Occipital lobe (tissue), 2 donors: Measurements from ENCODE around the gene YIPF4. TPM values are rescaled to one million over a fixed set of nuclear protein-coding genes. Genes with fewer than 3 reads are reported as not detected.
"Not testable (repeated sequence)": the region's sequence is repeated elsewhere in the genome, so short reads cannot be mapped to it uniquely, and the experiment has no call there.

Source experiments
- DNase-seq: peaks from one replicate; lab custom pipeline; 2025; lab: John Stamatoyannopoulos, UW
- total RNA-seq: library from RNA; depleted of rRNA; stranded (reverse); fragments of >200 nt; gene quantifications from one replicate; pipeline ENCODE4 v1.2.3, GENCODE V29; 2014

The YIPF4 gene
- total RNA-seq, 1 donor from 2014 or later, result 46.8 TPM

DNA sequence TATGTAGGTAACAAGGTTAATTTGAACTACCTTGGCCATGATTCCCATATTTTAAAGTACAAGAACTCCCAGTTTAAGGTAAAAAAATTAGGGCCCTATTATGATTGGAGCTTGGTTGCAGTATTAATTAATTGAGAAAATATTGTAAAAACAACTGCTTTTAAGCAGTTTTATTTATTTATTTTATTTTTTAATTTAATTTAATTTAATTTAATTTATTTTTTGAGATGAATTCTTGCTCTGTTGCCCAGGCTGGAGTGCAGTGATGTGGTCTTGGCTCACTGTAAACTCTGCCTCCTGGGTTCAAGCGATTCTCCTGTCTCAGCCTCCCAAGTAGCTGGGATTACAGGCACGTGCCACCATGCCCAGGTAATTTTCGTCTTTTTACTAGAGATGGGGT lies 88.0 kb downstream of the YIPF4 start:
- not testable (repeated sequence) for DNase-seq

Other genes starting within 250 kb of the YIPF4 start
- 58.8 TPM for gene DPY30, start 238.1 kb upstream of the YIPF4 start, total RNA-seq
- 240 TPM for gene SPAST, start 214.3 kb upstream of the YIPF4 start, total RNA-seq
- 28.2 TPM for gene SLC30A6, start 112.0 kb upstream of the YIPF4 start, total RNA-seq
- 0.62 TPM for gene NLRC4, start 13.0 kb upstream of the YIPF4 start, total RNA-seq
- 272 TPM for gene BIRC6, start 79.1 kb downstream of the YIPF4 start, total RNA-seq